ENCODE measurements around the gene CFDP1.

CFDP1 gene

GRCh38 chr16:75250089-75250808 is 183.1 kb downstream of the CFDP1 start:
- TF ChIP-seq, protein P1, sequence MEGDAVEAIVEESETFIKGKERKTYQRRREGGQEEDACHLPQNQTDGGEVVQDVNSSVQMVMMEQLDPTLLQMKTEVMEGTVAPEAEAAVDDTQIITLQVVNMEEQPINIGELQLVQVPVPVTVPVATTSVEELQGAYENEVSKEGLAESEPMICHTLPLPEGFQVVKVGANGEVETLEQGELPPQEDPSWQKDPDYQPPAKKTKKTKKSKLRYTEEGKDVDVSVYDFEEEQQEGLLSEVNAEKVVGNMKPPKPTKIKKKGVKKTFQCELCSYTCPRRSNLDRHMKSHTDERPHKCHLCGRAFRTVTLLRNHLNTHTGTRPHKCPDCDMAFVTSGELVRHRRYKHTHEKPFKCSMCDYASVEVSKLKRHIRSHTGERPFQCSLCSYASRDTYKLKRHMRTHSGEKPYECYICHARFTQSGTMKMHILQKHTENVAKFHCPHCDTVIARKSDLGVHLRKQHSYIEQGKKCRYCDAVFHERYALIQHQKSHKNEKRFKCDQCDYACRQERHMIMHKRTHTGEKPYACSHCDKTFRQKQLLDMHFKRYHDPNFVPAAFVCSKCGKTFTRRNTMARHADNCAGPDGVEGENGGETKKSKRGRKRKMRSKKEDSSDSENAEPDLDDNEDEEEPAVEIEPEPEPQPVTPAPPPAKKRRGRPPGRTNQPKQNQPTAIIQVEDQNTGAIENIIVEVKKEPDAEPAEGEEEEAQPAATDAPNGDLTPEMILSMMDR (IDR thresholded peaks at IDR 0.05; ENCODE audit: borderline replicate concordance, insufficient read depth, low read depth, low read length) = no peak
- H3K4me3 ChIP-seq (ENCODE audit: low read depth, low read length) = peak overlapping the region; percentile 64

DNA sequence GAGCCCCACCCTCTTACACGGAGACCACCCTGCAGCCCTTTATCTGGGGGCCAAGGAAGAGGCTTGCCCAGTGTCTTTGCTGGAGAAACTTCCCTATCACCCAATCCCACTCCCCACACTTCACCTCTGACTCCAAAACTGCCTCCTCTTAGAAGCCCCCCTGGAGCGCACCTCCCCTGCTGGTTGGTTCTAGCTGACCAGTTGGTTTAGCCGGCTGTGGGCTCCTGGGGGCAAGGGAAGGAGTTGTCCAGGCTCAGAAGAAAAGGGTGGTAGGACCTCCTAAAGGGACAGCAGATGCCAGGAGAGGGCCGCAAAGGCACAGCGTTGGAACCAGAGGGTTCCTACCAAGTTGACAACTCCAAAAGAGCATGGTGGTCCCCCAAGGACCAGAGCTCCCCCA is 183.9 kb downstream of the CFDP1 start:
- no peak overlapping the region for H3K4me3 ChIP-seq (ENCODE audit: low read depth, low read length)
- TF ChIP-seq, protein P1 (IDR thresholded peaks at IDR 0.05; ENCODE audit: borderline replicate concordance, insufficient read depth, low read depth, low read length) = no peak

DNA sequence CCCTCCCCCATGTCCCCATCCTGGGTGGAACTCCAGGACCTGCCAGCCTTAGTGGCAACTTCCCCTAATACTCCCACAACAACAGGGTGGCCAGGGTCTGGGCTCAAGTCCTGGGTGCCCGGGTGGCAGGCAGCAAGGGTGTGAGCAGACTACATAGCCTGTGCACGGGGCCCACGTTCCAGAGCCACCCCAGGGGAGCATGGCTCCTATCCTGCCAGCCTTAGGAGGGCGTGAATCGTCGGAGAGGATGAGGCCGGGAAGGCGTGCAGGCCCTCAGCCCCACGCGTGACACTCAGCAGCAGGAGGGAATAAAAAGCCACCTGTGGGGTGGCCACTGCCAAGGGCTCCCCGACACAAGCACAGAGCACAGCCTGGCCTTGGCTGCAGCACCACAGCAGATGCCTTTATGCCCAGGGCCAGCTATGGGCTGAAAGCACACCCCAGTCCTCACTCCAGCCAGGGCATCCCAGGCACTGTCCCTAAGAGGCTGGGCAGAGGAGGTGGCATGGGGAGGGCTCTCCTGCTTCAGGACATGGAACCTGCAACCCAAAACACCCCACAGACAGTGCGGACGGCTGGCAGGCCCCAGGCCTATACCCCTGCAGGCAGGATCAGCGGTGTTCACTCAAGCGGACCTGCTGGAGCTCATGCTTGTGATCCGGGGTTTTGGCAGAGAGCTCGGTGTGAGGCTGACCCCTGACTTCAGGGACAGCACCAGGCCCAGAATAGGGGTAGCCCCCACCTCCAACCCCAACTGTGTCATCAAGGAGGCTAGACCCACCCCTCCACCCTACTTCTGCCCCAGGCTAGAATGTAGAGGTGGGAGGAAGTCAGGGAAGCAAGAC is 184.5 kb downstream of the CFDP1 start:
- H3K4me3 ChIP-seq (ENCODE audit: low read depth, low read length) = no peak overlapping the region
- TF ChIP-seq, protein P1 (IDR thresholded peaks at IDR 0.05; ENCODE audit: borderline replicate concordance, insufficient read depth, low read depth, low read length) = no peak

GRCh38 chr16:75248142-75248535 is 185.2 kb downstream of the CFDP1 start:
- TF ChIP-seq, protein P1 (IDR thresholded peaks at IDR 0.05; ENCODE audit: borderline replicate concordance, insufficient read depth, low read depth, low read length) = no peak
- H3K4me3 ChIP-seq (ENCODE audit: low read depth, low read length) = no peak overlapping the region

GRCh38 chr16:75247249-75247648 is 186.1 kb downstream of the CFDP1 start:
- TF ChIP-seq, protein P1 (IDR thresholded peaks at IDR 0.05; ENCODE audit: borderline replicate concordance, insufficient read depth, low read depth, low read length) = no peak
- no peak overlapping the region for H3K4me3 ChIP-seq (ENCODE audit: low read depth, low read length)

GRCh38 chr16:75246504-75247205 is 186.6 kb downstream of the CFDP1 start:
- H3K4me3 ChIP-seq (ENCODE audit: low read depth, low read length) = no peak overlapping the region
- TF ChIP-seq, protein P1 (IDR thresholded peaks at IDR 0.05; ENCODE audit: borderline replicate concordance, insufficient read depth, low read depth, low read length) = no peak
